NB4 (cell line): ENCODE data around the gene AMIGO2.

Experiments used
- CTCF ChIP-seq: IDR thresholded peaks from one replicate; pipeline ENCODE4 v1.5.1; 2012; ENCODE audit warnings: low read depth, low read length
- TF ChIP-seq, protein P1 (sequence below): IDR thresholded peaks from 2 replicates; pipeline ENCODE4 v1.6.1; 2011; ENCODE audit warnings: low read depth, low read length

GRCh38 chr12:47120736-47121135 is 41.0 kb upstream of the AMIGO2 start:
- no peak for TF ChIP-seq CTCF
- TF ChIP-seq, protein P1, sequence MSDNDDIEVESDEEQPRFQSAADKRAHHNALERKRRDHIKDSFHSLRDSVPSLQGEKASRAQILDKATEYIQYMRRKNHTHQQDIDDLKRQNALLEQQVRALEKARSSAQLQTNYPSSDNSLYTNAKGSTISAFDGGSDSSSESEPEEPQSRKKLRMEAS: no peak
